GM19025 (cell line): ENCODE results near the gene TM4SF18.

Source experiments
- ATAC-seq: cut with Tn5 transposase; IDR thresholded peaks from one replicate; pipeline ENCODE4 v1.9.1; 2021; ENCODE audit warnings: mild to moderate bottlenecking, low read depth, moderate library complexity; ENCODE audit not compliant: unreplicated experiment

TM4SF18 gene

DNA sequence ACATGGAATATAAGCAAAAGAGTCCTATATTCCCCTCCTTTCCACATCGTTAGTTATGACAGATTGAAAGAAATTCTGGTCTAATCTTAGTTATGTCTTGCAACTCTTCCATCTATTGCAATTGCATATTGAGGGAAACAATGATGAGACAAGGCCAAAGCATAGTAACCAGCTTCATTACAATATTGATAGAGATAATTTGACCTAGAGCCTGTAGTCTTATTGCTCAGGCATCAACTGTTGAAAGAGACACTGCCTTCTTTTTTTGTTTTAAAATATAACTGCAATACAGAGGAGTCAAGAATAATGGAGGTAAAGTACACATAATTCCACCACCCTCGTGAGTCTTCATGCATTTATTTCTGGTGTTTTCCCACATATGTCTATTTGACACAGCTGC is 2.0 kb downstream of the TM4SF18 start:
- no peak for ATAC-seq

DNA sequence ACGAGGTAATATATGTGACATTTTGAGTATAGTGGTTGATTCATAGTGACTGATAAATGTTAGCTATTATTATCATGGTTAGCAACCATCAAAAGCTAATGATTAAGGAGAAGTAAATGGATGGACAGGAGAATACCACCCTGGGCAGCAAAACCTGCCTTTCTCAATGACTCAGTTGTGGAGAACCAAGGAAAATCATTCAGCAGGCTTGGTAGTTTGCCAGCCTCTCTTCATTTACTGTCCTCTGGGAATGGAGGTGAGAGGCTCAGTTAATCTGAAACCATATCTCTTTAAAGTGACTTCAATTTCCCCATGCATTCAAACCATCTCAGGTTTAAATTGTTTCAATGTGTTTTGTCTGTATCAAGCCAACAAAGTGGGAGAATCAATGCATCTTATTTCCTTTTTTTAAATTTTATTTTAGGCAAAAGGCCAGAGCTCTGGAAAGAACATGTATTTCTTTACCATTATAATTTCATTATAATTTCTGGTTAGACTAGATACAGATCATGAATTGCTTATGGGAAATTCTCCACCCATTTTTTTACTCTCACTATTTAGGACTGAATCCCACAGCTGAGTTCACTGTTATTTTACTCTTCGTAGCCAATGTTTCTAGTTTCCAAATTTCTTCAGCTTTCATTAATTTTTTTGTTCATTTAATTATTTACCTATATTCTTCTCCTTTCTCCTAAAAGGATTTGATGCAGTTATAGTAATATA is 2.7 kb downstream of the TM4SF18 start:
- no peak for ATAC-seq

GRCh38 chr3:149327156-149327555 is 6.3 kb downstream of the TM4SF18 start:
- no peak for ATAC-seq

GRCh38 chr3:149325581-149325980 is 7.9 kb downstream of the TM4SF18 start:
- no peak for ATAC-seq

GRCh38 chr3:149324332-149324731 is 9.1 kb downstream of the TM4SF18 start:
- ATAC-seq = no peak

DNA sequence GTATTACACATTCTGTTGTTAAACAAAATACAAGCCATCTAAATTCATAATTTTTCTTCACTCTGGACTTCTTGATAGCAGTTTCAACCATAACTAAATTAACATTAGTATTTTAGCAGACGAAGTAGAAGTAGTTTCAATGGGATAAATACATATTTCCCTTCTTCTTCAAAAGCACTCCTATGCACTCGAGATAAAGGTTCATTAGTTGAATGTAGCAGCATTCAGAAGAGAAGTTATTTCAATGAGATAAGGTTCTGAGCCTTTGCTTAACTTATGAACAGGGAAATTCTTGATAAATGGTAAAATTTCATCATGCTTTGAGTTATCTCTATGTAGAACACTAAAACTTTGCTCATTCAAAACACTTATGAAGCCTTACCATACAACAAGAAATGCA is 11.8 kb downstream of the TM4SF18 start:
- ATAC-seq = no peak

GRCh38 chr3:149321136-149321535 is 12.3 kb downstream of the TM4SF18 start:
- ATAC-seq = no peak

GRCh38 chr3:149319750-149320149 is 13.7 kb downstream of the TM4SF18 start:
- no peak for ATAC-seq

- no peak for ATAC-seq
Observed at GRCh38 chr3:149317072-149317471, 16.4 kb downstream of the TM4SF18 start.

- ATAC-seq = no peak
Observed at GRCh38 chr3:149316437-149316836, 17.0 kb downstream of the TM4SF18 start.

- ATAC-seq = no peak
Observed at GRCh38 chr3:149315694-149316093, 17.7 kb downstream of the TM4SF18 start.

GRCh38 chr3:149314807-149315578 is 18.4 kb downstream of the TM4SF18 start:
- no peak for ATAC-seq

GRCh38 chr3:149313542-149313941 is 19.9 kb downstream of the TM4SF18 start:
- ATAC-seq = no peak

DNA sequence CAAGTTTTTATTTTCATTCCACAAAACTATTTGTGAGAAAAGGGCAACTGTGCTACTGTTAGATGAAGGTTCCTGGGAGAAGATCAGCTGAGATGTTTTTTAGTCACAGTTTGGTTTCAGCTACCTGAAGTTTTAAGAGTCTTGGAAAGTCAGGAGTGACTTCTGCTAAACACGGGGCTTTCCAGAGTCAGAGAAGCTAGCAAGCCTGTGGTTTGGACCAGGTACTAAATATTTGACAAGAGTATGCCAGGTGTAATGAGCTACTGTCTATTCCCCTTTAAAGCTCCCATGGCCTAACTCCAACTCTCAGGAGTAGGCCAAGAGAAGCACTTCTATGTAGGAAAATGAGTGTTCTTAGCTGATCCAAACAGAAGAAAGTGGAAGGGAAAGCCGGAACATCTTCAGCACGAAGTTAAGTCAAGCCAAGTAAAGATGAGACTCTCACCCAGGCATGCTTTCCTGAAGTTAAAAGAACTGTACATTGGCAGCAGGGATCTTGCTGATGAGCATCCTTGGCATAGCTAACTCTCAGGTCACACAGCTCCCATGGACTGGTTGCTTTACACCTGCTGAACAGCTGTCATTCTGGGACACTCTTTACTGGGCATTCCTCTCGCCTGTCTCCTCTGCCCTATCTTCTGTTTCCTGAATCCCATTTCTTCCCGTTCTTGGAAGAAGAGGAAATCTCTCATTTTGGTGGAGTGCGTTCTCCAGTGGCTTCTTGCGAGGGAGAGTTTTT is 22.5 kb downstream of the TM4SF18 start:
- no peak for ATAC-seq

DNA sequence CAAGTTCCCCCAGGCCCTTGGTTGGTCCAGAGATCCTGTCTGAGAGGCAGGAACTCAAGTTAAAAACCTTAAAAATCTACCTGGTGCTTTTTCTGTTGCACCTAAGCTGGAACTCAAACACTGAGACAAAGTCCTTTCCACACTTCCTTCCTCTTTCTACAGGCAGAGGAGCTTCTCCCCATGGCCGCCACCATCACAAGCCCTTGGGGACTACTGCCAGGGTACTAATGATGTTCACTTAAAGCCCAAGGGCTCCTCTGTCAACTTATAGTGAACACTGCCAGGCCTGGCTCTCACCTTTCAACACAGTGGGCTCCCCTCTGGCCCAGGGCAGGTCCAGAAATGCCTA is 26.0 kb downstream of the TM4SF18 start:
- no peak for ATAC-seq

GRCh38 chr3:149306751-149307434 is 26.5 kb downstream of the TM4SF18 start:
- ATAC-seq = no peak

- ATAC-seq = no peak
Observed at GRCh38 chr3:149305376-149305775, 28.1 kb downstream of the TM4SF18 start.

DNA sequence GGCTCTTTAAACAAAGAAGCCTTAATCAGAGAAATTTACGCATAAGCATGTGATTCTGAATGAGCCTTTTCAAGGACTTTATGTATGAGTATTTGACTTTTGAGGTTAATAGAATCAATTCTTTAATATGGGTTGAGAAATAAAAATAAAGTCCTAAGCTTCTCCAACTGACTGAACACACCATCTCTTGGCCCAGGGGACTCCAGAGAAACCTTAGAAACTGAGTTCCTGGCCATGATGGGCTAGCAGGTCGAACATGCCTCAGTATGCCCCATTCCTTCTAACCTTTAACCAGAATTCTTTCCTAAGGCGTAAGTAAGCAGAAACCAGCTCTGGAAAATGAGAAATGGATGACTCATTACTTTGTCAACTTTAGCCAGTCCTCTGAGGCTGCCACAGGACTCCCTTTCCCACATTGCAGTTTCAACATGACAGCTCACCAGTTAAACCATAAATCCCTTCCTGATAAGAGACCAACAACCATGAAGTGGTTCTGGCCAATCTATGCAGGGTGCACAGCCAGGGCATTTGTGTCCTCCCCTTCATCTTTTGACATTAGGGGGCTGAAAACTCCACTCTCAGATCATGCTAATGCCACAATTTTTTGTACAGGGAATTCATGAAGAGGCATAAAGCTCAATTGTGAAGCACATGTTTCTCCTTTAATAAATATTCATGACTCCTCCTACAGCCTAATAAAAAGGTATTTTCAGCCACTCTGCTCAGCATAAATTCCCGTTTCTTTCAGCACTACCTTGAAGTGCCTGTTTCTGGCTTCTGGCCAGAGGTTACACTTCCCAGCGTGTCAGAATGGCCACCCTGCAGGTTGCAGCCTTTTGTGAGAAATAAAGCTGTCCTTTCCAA is 33.3 kb downstream of the TM4SF18 start:
- peak; percentile 63 for ATAC-seq

- ATAC-seq = no peak
Observed at GRCh38 chr3:149296972-149297371, 36.5 kb downstream of the TM4SF18 start.

DNA sequence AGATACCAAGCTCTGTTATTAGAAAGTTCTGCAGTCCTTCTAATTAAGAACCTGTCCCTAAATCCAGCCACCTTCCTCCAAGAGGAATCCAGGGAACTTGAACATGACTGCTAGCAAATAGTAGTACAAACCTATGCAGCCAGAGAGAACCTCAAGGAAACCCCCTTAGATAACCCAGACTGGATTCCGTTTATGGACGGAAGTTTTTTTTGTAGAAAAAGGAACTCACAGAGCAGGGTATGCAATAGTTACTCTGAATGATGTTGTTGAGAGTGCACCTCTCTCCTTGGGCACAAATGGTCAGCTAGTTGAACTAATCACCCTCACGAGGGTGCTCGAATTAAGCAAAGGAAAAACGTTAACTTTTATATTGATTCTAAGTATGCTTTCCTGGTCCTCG is 40.8 kb downstream of the TM4SF18 start:
- no peak for ATAC-seq
